Smooth muscle cell (in vitro differentiated cells): ENCODE results near the gene LRRC8C. TPM values are rescaled to one million over a fixed set of nuclear protein-coding genes. Genes with fewer than 3 reads are reported as not detected.

ENCODE experiments used
- DNase-seq: peaks from one replicate; lab custom pipeline; 2025; ENCODE audit not compliant: unreplicated experiment; lab: John Stamatoyannopoulos, UW
- H2AFZ ChIP-seq: fragments of 200-600 bp; sonication (generic); 2 replicates; pipeline ENCODE4 v1.6.0; 2016; ENCODE audit warnings: antibody characterized with exemption, low read depth, mild to moderate bottlenecking
- H3F3A ChIP-seq: fragments of 200-600 bp; sonication (generic); 2 replicates; pipeline ENCODE4 v1.6.0; 2017; ENCODE audit warnings: antibody characterized with exemption, low read depth
- H3K27ac ChIP-seq: fragments of 200-600 bp; sonication (generic); 2 replicates; pipeline ENCODE4 v1.5.1; 2016; ENCODE audit warnings: low read depth, mild to moderate bottlenecking
- H3K27me3 ChIP-seq: fragments of 200-600 bp; sonication (generic); 2 replicates; pipeline ENCODE4 v1.6.1; 2016; ENCODE audit warnings: low read depth, mild to moderate bottlenecking
- H3K36me3 ChIP-seq: fragments of 200-600 bp; sonication (generic); 2 replicates; pipeline ENCODE4 v1.5.1; 2016; ENCODE audit warnings: low read depth
- H3K4me1 ChIP-seq: fragments of 200-600 bp; sonication (generic); 2 replicates; pipeline ENCODE4 v1.5.1; 2016; ENCODE audit warnings: low read depth
- H3K4me2 ChIP-seq: fragments of 200-600 bp; sonication (generic); 2 replicates; pipeline ENCODE4 v1.6.0; 2016; ENCODE audit warnings: mild to moderate bottlenecking
- H3K4me3 ChIP-seq: fragments of 200-600 bp; sonication (generic); 2 replicates; pipeline ENCODE4 v1.5.1; 2016; ENCODE audit warnings: mild to moderate bottlenecking
- H3K79me2 ChIP-seq: fragments of 200-600 bp; sonication (generic); 2 replicates; pipeline ENCODE4 v1.6.0; 2016; ENCODE audit warnings: low read depth, mild to moderate bottlenecking
- H3K9ac ChIP-seq: fragments of 200-600 bp; sonication (generic); 2 replicates; pipeline ENCODE4 v1.6.0; 2016; ENCODE audit warnings: low read depth
- H3K9me3 ChIP-seq: fragments of 200-600 bp; sonication (generic); replicated peaks from 2 replicates; pipeline ENCODE4 v1.5.1; 2016; ENCODE audit warnings: low read depth
- H4K20me1 ChIP-seq: fragments of 200-600 bp; sonication (generic); 2 replicates; pipeline ENCODE4 v1.6.0; 2016; ENCODE audit warnings: low read depth
- CTCF ChIP-seq: fragments of 200-600 bp; sonication (generic); IDR thresholded peaks from 2 replicates; pipeline ENCODE4 v1.5.1; 2017; ENCODE audit warnings: borderline replicate concordance, mild to moderate bottlenecking, antibody characterized with exemption; ENCODE audit not compliant: insufficient read depth, poor library complexity, severe bottlenecking
- WGBS: methylation state at CpG from one replicate; pipeline ENCODE4 v1.1.7; 2016; ENCODE audit warnings: low lambda C conversion rate; 5-methylcytosine and 5-hydroxymethylcytosine counted together
- polyA plus RNA-seq: library from polyadenylated mRNA; unstranded; fragments of >200 nt; fragmentation: Nextera tagmentation; extraction: Ambion mirVana; gene quantifications from 2 replicates; pipeline ENCODE4 v1.2.1, GENCODE V29; 2016
- total RNA-seq: library from RNA; depleted of rRNA; stranded (reverse); fragments of >200 nt; gene quantifications from 2 replicates; pipeline ENCODE4 v1.2.3, GENCODE V29; 2014

Gene LRRC8C
- total and polyA plus RNA-seq, 2 experiments from 2014 or later, result 2.2 to 7.2 TPM

GRCh38 chr1:89739844-89740216 lies 106.9 kb downstream of the LRRC8C start:
- 79% methylated on average over 1 of the region's 1 CpG for WGBS
- Histone ChIP-seq H3K4me2 (peak overlapping the region; percentile 75), H3K9me3 (no peaks in the 10 kb centered on the region), H3F3A (peaks cover 15% of the 10 kb centered on the region), H3K27me3 (no peaks in the 10 kb centered on the region), H3K27ac (peak overlapping the region; percentile 91), H4K20me1 (no peaks in the 10 kb centered on the region), H3K9ac (peak overlapping the region; percentile 50), H3K79me2 (no peaks in the 10 kb centered on the region), H2AFZ (peak overlapping the region; percentile 75), H3K4me1 (no peaks in the 10 kb centered on the region), H3K4me3 (no peak overlapping the region), H3K36me3 (no peaks in the 10 kb centered on the region)
- no peak for DNase-seq
- TF ChIP-seq CTCF, result no peak

- Histone ChIP-seq H3F3A (peaks cover 8% of the 10 kb centered on the region), H2AFZ (no peak overlapping the region), H3K9ac (no peak overlapping the region), H3K4me3 (no peak overlapping the region), H3K79me2 (no peaks in the 10 kb centered on the region), H3K36me3 (no peaks in the 10 kb centered on the region), H3K9me3 (no peaks in the 10 kb centered on the region), H3K27ac (no peak overlapping the region), H3K4me2 (no peak overlapping the region), H4K20me1 (no peaks in the 10 kb centered on the region), H3K27me3 (no peaks in the 10 kb centered on the region), H3K4me1 (no peaks in the 10 kb centered on the region)
- TF ChIP-seq CTCF, result no peak
- WGBS, result 94% methylated on average over 4 of the region's 4 CpGs
- DNase-seq, result no peak
Observed at GRCh38 chr1:89743788-89744187, 110.9 kb downstream of the LRRC8C start.

GRCh38 chr1:89746424-89747149 lies 113.7 kb downstream of the LRRC8C start:
- Histone ChIP-seq H3K27me3 (no peaks in the 10 kb centered on the region), H3K4me1 (no peaks in the 10 kb centered on the region), H3K9me3 (no peaks in the 10 kb centered on the region), H3K4me2 (no peak overlapping the region), H3K27ac (no peak overlapping the region), H3K9ac (no peak overlapping the region), H3K79me2 (no peaks in the 10 kb centered on the region), H4K20me1 (no peaks in the 10 kb centered on the region), H3K36me3 (no peaks in the 10 kb centered on the region), H2AFZ (no peak overlapping the region), H3K4me3 (no peak overlapping the region), H3F3A (no peaks in the 10 kb centered on the region)
- DNase-seq, result no peak
- 95% methylated on average over 4 of the region's 4 CpGs for WGBS
- no peak for TF ChIP-seq CTCF

- H2AFZ ChIP-seq, result peak overlapping the region; percentile 71
- no peaks in the 10 kb centered on the region for H3K27me3 ChIP-seq
- peaks cover 8% of the 10 kb centered on the region for H3F3A ChIP-seq
- no peak overlapping the region for H3K4me3 ChIP-seq
- no peaks in the 10 kb centered on the region for H3K9me3 ChIP-seq
- H3K4me1 ChIP-seq, result peaks cover 8% of the 10 kb centered on the region
- H3K4me2 ChIP-seq, result no peak overlapping the region
- DNase-seq, result no peak
- no peak for TF ChIP-seq CTCF
- H3K9ac ChIP-seq, result no peak overlapping the region
- H3K79me2 ChIP-seq, result no peaks in the 10 kb centered on the region
- no peaks in the 10 kb centered on the region for H4K20me1 ChIP-seq
- peak overlapping the region; percentile 33 for H3K27ac ChIP-seq
- no peaks in the 10 kb centered on the region for H3K36me3 ChIP-seq
Observed at GRCh38 chr1:89753761-89754160, 120.8 kb downstream of the LRRC8C start.
